ENCODE data around the gene RNF208. TPM values are rescaled to one million over a fixed set of nuclear protein-coding genes. Genes with fewer than 3 reads are reported as not detected.

The RNF208 gene
- 10 to 100 TPM in 1 of 2 donors, under 1 TPM in 1; 0.78 to 14.5 TPM for total RNA-seq

GRCh38 chr9:137222190-137223077 is at the start of gene RNF208:
RNF208 (minus strand) TSS chr9:137222240; CDS start chr9:137221212, 1,028 bp downstream.
- ATAC-seq (no peak), DNase-seq (peak in 3 of 4 donors; percentile 37 to 47 (median 42))
- Histone ChIP-seq H3K4me3 (no peak within 1 kb of the TSS), H3K27ac (peak within 1 kb of the TSS; percentile 83 to 96 (median 88)), H3K27me3 (no peaks in the 10 kb centered on the region), H3K9me3 (no peaks in the 10 kb centered on the region), H3K4me1 (peaks cover 65% of the 10 kb centered on the region), H3K36me3 (replicated peaks in 1 of 2; ENCODE audit: insufficient read depth in 1 of 2, low read depth in 2 of 2) (no peaks in the 10 kb centered on the region)
- TF ChIP-seq POLR2A (IDR thresholded peaks at IDR 0.05), result no peak
- no peak for TF ChIP-seq CTCF (IDR thresholded peaks at IDR 0.05)
- intact Hi-C loops (cut with DNase I), result no loop called here
- WGBS, 2 donors, result 8 to 12% methylated on average over 5 to 86 of the region's 88 CpGs

- H3K4me3 ChIP-seq, result no peak overlapping the region
- H3K36me3 ChIP-seq (replicated peaks in 1 of 2; ENCODE audit: insufficient read depth in 1 of 2, low read depth in 2 of 2), result peaks cover 2 to 7% of the 10 kb centered on the region in 2 donors
- H3K27me3 ChIP-seq, result no peaks in the 10 kb centered on the region
- H3K4me1 ChIP-seq, result peaks cover 53% of the 10 kb centered on the region
- TF ChIP-seq CTCF (IDR thresholded peaks at IDR 0.05), result no peak
- TF ChIP-seq POLR2A (IDR thresholded peaks at IDR 0.05), result no peak
- DNase-seq (no peak), ATAC-seq (no peak)
- intact Hi-C loops (cut with DNase I), result no loop called here
- no peaks in the 10 kb centered on the region for H3K9me3 ChIP-seq
- 49 to 55% methylated on average over 3 of the region's 3 CpGs for WGBS, 2 donors
- H3K27ac ChIP-seq, result no peak overlapping the region
Measured at GRCh38 chr9:137271696-137272076, 49.6 kb upstream of the RNF208 start.

- TF ChIP-seq POLR2A (IDR thresholded peaks at IDR 0.05) (no peak), CTCF (IDR thresholded peaks at IDR 0.05) (no peak)
- ATAC-seq (no peak), DNase-seq (no peak)
- H3K9me3 ChIP-seq, result no peaks in the 10 kb centered on the region
- peaks cover 47% of the 10 kb centered on the region for H3K4me1 ChIP-seq
- intact Hi-C loops (cut with DNase I), result no loop called here
- H3K36me3 ChIP-seq (replicated peaks in 1 of 2; ENCODE audit: insufficient read depth in 1 of 2, low read depth in 2 of 2), result peaks cover 3 to 7% of the 10 kb centered on the region in 2 donors
- H3K4me3 ChIP-seq, result no peak overlapping the region
- no peak overlapping the region for H3K27ac ChIP-seq
- H3K27me3 ChIP-seq, result no peaks in the 10 kb centered on the region
- WGBS, 2 donors, result 85 to 90% methylated on average over 16 to 32 of the region's 32 CpGs
Measured at GRCh38 chr9:137270929-137271695, 49.1 kb upstream of the RNF208 start.

GRCh38 chr9:137269231-137269772 is 47.3 kb upstream of the RNF208 start:
- intact Hi-C loops (cut with DNase I), result no loop called here
- peak in 1 of 3 donors; percentile 37 for TF ChIP-seq POLR2A (IDR thresholded peaks at IDR 0.05)
- TF ChIP-seq CTCF (IDR thresholded peaks at IDR 0.05), result peak in 1 of 7 experiments; percentile 4
- ATAC-seq, result peak; percentile 85
- Histone ChIP-seq H3K27ac (peak overlapping the region; percentile 47 to 79 (median 66)), H3K4me1 (peaks cover 37% of the 10 kb centered on the region), H3K27me3 (no peaks in the 10 kb centered on the region), H3K36me3 (replicated peaks in 1 of 2; ENCODE audit: insufficient read depth in 1 of 2, low read depth in 2 of 2) (peaks cover 5 to 7% of the 10 kb centered on the region in 2 donors), H3K4me3 (no peak overlapping the region), H3K9me3 (no peaks in the 10 kb centered on the region)
- WGBS, 2 donors, result 14 to 23% methylated on average over 14 to 17 of the region's 17 CpGs
- peak; percentile 66 to 82 (median 80) for DNase-seq

All from body of pancreas (tissue), 4 donors.